Omental fat pad (tissue), 4 donors: ENCODE data around the gene CDKL2. TPM values are rescaled to one million over a fixed set of nuclear protein-coding genes. Genes with fewer than 3 reads are reported as not detected.
A peak's percentile ranks its signal among the peaks of the same experiment; 100 is the strongest.

Experiments
- ATAC-seq: fragments of 150-250 bp; one replicate; pipeline ENCODE4 v1.9.1; 2016; ENCODE audit warnings: mild to moderate bottlenecking, moderate library complexity; ENCODE audit not compliant: low FRiP score
- DNase-seq: peaks from one replicate; pipeline ENCODE4 v3.0.0-alpha.2; 2019; ENCODE audit warnings: low spot score
- CTCF ChIP-seq, 3 donors: fragments of 450-650 bp; IDR thresholded peaks; one replicate each; pipeline ENCODE4 v1.5.1; 2016 to 2017; ENCODE audit warnings: antibody characterized with exemption in 3 of 3, mild to moderate bottlenecking in 3 of 3, moderate library complexity in 2 of 3
- total RNA-seq, 4 donors: library from RNA; depleted of rRNA; stranded (reverse); fragments of >200 nt; gene quantifications; one replicate each; pipeline ENCODE4 v1.1.0, GENCODE V29; 2016

Gene CDKL2
- total RNA-seq, 4 donors from 2014 or later = 0.38 to 1.9 (median 1.1) TPM; not detected in 1

- ATAC-seq (no peak), DNase-seq (no peak)
- TF ChIP-seq CTCF (IDR thresholded peaks at IDR 0.05) = no peak
Observed at GRCh38 chr4:75639124-75639695, 8.9 kb upstream of the CDKL2 start.

- DNase-seq (no peak), ATAC-seq (no peak)
- no peak for TF ChIP-seq CTCF (IDR thresholded peaks at IDR 0.05)
Observed at GRCh38 chr4:75637827-75638226, 7.5 kb upstream of the CDKL2 start.

DNA sequence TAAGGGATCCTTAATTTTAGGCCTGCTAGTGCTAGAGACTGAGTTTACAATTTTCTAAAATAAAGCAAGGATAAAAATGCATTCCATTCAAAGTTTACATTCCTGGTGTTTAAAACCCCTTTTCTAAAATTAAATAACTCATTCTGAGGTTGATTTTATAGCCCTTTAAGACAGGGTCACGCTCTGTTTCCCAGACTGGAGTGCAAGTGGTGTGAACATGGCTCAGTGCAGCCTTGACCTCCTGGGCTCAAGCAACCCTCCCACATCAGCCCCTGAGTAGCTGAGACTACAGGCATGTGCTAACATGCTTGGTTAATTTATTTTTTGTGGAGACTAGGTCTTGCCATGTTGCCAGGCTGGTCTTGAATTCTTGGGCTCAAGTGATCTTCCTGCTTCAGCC lies 6.8 kb upstream of the CDKL2 start:
- DNase-seq (no peak), ATAC-seq (no peak)
- no peak for TF ChIP-seq CTCF (IDR thresholded peaks at IDR 0.05)

DNA sequence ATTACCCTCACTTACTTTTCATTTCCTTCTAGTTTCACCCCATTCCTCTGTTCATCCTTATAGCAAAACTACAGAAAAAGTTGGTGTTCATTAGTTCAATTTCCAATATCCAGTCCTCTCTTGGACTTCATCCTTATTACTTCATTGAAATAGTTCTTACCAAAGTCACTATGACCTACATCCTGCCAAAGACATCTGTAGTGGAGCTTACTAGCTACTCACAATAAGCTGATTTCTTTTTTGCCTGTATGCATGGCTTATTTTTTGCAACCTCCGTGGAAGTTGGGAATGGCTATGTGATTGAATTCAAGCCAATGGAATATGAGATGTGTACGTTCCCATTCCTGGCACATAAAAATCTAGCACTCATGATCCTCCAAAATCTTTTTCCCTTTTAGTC lies 4.6 kb upstream of the CDKL2 start:
- no peak for ATAC-seq
- no peak for TF ChIP-seq CTCF (IDR thresholded peaks at IDR 0.05)
- DNase-seq = no peak

GRCh38 chr4:75634281-75634680 lies 4.0 kb upstream of the CDKL2 start:
- ATAC-seq (no peak), DNase-seq (no peak)
- TF ChIP-seq CTCF (IDR thresholded peaks at IDR 0.05) = no peak

DNA sequence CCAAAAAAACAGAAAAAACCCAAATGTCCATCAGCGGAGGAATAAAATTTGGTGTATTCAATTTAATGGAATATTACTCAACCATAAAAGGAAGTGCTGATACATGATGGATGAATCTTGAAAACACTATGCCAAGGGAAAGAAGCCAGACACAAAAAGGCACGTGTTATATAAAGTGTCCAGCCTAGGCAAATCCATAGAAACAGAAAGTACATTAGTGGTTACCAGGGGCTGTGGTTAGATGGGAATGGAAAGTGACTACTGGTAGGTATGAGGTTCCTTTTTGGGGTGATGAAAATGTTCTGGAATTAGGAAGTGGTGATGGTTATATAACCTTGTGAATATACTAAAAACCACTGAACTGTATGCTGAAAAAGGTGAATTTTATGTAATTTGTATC lies 3.5 kb upstream of the CDKL2 start:
- DNase-seq = no peak
- no peak for TF ChIP-seq CTCF (IDR thresholded peaks at IDR 0.05)
- no peak for ATAC-seq

DNA sequence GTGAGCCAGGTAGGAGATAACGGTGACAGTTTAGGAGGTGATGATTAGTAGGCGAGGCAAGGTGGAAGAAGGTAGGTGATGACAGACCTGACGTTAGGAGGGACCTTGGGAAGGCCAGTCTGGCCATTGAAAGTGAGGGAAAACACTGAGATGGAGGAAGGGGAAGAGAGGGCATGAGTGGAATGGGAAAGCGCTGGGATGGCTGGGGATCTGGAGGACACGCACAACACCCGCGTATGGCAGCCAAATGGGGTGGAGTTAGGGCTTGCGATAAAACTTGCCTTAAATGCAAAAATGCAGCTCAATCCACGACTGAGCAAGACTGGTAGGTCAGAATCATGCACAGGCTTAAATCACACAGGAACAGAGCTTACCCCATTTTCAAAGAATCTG lies 605 bp upstream of the CDKL2 start:
- TF ChIP-seq CTCF (IDR thresholded peaks at IDR 0.05) = no peak
- no peak for DNase-seq
- peak; percentile 26 for ATAC-seq
